Activated CD8-positive, alpha-beta memory T cell treated with anti-CD3 and anti-CD28 coated beads, Interleukin-2, amount 50 U/mL, for 48 hours (primary cell): ENCODE measurements around the gene TFCP2L1.

Experiments
- DNase-seq: peaks from one replicate; pipeline ENCODE4 v3.0.0-alpha.2; 2020

The TFCP2L1 gene

DNA sequence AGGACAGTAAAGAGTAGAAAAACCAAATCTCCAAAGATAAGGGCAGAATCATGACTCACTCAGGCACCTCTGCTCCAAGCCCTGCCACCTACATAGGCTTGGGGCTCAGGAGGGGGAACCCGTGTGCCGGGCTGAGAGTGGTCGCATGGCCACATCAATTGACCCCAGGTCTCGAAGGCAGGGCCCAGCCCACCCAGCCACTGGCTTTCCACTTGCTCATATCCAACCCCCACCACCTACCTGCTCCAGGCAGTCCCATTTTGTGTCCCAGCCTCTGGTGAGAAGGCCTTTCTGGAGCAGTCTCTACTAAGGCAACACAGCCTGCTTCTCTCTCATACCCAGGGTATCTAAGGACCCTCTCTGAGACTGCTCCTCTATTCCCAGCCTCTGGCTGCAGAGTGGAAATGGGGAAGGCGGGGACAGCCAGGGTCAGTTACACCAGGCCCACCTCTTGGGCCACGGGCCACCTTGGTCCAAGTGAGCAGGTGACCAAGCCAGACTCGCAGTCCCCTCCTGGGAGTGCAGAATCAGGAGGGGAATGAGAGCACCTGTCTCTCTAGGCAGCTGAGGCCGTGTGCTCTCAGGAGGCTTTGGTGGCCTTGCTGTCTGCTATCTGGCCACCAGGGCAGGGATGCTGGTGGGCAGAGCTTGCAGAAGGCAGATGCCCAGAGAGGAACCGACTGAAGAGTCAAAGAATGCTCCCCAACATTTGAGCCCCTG lies 20.8 kb downstream of the TFCP2L1 start:
- DNase-seq, result no peak

DNA sequence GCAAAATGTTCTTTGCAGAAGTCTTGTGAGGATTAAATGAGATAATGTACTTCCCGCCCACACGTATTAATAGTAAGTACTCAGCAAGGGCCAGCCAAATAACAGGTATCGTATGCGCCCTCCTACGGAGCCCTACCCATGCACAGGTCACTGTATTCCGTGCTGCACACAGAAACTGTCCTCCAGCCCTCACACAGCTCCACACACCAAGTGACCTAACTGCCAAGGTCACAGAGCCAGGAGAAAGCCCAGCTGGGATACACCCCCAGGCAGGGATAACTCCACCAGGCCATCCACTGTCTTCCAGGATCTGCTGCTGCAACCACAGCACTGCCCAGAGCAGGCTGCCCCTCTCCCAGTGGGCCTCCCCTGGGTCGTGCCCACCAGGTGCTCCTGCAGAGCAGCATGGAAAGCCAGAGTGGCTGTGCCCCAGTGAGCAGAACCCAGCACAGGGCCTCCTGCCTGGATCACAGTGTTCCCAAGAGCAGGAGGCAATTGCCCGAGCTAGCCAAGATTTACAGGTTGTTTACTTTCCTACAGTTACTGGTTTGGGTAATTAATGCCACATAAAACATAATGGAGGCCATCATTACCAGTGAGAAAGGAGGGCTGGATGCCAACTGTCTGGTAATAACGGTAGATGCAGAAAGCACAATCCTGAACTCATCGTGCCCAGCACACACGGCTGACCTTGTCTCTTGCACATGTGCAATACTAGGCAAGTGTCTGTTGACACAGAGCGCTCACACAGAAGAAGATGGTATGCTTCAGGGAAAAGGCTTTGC lies 24.4 kb downstream of the TFCP2L1 start:
- no peak for DNase-seq

DNA sequence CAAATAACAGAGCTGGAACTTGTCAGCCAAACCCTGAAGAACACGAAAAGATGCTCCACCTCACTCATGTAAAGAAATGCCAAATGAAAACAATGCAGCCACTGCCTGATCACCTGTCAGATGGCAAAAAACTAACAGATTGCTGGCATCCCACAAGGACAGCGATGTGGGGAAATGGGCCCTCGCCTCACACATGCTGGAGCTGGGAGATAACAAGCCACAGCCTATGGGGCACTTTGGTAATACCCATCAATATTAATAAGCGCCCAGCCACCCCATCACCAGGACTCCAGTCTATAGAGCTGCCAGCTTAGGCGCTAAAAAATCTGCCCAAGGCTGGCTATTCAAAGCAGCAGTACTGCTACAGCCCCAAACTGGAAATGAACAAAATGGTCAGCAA lies 27.0 kb downstream of the TFCP2L1 start:
- no peak for DNase-seq

DNA sequence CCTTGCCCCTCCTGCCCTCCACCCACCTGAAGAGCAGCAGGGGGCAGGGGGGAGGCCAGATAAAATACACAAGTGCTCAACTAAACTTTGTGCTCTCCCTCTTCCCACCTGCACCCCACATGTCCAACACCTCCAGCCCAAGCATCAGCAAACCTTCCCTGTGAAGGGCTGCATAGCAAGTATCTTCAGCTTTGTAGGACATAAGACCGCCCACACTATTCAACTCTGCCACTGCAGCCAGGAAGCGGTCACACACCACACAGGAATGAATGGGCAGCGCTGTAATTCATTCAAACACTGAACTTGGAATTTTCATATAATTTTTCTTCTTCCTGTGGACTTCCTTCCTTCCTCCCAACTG lies 27.5 kb downstream of the TFCP2L1 start:
- DNase-seq, result no peak

DNA sequence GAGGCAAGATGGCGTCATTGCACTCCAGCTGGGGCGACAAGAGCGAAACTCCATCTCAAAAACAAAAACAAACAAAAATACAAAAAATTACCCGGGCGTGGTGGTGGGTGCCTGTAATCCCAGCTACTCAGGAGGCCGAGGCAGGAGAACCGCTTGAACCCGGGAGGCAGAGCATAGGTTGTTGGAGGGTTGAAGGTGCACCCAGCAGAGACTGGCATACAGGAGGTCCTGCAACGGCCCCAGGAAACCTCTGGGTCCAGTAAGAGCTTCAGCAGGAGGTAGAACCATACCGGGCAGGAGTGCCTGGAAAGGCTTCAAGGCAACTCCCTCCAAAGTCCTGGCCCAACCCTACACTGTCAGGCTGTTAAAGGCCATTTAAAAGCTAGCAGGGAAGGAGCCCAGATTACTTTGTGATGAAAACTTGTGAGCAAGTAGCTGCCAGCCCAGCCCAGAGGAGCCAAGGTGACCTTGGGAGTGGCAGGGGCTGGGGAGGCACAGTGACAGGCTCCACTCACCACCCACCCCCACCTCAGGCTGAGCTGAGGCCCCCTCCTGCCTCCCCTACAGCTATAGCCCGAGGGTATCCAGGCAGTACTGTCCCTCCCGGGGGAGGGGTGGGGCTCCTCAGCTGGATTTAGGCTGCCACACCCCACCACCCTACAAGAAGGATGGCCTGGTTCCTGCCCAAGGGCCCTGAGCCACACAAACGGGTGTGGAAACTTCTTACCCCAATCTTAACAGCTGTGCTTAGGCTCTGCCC lies 28.1 kb downstream of the TFCP2L1 start:
- no peak for DNase-seq

DNA sequence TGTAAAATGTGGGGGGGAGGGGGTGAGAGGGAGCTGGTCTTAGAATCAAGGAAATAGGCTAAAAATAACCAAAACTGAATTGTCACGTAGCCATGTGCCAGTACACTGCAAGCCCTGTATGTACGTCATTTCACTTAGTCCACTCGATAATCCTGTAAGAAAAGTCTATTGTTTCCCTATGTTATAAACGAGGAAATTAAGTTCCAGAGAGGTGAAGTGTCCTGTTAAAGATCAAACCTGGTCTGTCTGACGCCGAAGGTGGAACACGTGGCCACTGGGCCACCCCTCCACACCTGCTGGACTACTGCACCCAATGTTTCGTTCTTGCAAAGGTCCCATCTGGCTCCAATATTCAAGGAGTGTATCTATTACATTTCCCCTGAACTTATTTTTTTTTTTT lies 29.6 kb downstream of the TFCP2L1 start:
- DNase-seq, result no peak

DNA sequence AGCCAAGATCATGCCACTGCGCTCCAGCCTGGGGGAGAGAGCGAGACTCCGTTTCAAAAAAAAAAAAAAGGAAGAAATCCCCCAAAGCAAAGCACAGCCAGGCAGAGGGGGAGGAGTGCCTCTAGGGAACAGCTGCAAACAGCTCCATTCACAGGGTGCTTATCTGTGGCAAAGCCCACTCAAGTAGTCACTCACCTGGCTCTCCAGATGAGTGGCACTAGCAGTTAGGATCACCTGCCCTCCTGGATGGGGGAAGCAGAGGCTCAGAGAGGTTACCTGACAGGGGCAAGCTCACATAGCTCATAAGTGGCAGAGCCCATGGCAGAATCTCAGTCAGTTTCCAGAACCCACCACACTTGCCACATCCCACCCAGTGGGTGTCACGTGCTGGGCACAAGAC lies 30.3 kb downstream of the TFCP2L1 start:
- DNase-seq, result no peak

GRCh38 chr2:121253674-121254240 lies 31.2 kb downstream of the TFCP2L1 start:
- DNase-seq, result no peak

DNA sequence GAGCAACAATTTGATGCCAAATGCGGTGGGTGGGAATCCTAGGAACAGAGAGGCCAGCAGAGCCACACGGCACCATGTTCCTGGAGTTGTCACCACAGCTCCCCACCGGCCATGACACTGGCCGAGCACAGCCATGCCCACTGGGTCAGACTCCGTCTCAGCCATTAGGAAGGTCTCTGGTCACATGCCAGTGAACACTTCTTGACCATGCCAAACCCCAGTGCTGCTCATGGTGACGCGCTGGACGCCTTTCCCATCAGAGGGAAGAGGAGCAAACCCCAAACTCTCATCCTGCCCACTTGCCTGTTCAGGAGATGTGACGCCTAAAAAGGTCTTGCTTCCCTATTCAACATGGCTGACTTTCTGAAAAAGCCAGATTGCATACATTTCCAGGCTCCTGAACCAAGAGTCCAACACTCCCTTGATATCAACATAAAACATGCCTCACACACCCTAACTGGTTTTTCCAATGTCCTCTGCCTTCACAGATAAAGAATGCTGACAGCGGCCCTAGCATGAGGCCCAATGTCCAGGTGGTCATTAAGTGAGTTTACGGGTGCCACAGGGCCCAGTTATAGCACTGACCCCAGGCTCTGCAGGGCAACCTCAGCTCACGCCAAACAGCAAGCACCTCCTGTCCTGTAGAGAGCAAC lies 31.9 kb downstream of the TFCP2L1 start:
- no peak for DNase-seq

DNA sequence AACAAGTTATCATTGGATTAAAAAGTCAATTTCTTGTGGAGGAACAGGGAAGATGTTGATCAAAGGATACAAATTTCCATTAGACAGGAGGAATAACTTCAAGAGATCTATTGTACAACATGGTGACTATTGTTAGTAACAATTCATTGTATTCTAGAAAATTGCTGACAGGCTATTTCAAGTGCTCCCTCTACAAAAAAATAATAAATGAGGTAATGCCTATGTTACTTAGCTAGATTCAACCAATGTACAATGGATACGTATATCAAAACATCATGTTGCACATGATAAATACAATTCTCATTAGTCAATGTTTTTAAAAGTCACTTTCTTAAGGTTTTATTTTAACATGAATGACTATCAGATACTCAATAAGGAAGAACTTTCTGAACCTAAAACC lies 33.5 kb downstream of the TFCP2L1 start:
- no peak for DNase-seq

GRCh38 chr2:121248766-121249343 lies 36.1 kb downstream of the TFCP2L1 start:
- no peak for DNase-seq

DNA sequence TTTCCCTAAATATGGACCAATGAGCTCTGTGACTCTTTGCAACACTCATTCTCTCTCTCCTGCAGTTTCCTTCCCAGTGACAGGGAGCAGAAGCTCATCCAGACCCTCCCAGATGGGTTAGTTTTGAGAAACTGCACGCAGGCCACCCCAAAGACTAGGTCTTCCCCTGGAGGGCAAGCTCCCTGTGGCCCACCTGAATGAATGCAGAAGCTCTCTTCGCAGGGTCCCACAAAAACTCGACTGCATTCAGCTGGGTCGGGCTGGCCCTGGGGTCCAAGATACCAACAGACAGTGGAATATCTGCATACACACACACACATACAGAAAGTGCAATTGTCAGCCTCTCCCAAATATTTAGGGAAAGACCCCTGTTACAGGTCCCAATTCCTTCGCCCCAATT lies 37.0 kb downstream of the TFCP2L1 start:
- no peak for DNase-seq

GRCh38 chr2:121247534-121247933 lies 37.5 kb downstream of the TFCP2L1 start:
- no peak for DNase-seq

GRCh38 chr2:121246704-121247255 lies 38.2 kb downstream of the TFCP2L1 start:
- no peak for DNase-seq

DNA sequence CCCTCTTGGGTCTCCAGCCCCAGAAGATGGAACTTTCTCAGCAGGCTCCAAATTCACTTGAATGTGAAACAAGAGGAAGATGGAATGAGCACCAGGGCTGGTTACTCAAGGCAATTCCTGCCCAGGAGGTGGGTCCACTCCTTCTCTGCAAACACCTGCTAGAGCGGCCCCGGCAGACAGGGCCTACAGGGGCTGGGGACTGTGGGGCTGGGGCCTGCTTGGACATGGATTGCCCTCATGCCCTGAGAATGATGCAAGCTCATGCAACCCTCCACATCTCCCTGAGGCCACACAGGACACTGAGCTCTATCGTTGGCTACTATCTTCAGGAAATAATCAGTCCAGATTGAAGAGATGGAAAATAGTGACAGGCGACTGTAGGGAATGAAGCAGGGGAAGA lies 39.1 kb downstream of the TFCP2L1 start:
- DNase-seq, result no peak

DNA sequence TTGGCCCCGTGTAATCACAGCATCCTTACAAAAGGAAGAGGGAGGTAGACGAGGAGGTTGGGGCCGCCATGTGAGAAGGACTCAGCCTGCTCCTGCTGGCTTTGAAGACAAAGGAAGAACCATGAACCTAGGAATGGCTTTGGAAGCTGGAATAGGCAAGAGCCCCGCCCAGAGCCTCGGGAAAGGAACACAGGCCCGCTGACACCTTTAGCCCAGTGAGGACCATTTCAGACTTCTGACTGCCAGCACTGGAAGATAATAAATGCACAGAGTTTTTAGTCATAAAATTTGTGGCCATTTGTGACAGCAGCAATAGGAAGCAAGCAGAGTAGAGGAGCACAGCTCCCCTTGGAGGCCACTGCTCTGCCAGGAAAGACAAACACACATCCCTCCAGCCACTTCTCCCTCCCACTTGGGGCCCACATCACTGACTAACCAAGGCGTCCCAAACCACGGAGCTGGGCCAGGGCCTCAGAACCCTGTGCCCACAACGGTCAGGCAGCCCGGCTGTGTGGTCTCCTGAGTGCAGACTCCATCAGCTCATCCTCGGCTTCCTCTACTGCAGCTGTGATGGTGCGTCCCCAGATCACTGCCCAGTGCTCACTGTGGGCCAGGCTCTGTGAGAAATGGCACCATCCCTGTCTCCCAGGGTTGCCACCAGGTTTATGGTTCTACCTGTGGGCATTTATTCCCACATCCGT lies 39.7 kb downstream of the TFCP2L1 start:
- DNase-seq, result no peak

GRCh38 chr2:121244616-121245015 lies 40.4 kb downstream of the TFCP2L1 start:
- DNase-seq, result no peak

- no peak for DNase-seq
These were observed 41.1 kb downstream of the TFCP2L1 start for GRCh38 chr2:121243821-121244460.

DNA sequence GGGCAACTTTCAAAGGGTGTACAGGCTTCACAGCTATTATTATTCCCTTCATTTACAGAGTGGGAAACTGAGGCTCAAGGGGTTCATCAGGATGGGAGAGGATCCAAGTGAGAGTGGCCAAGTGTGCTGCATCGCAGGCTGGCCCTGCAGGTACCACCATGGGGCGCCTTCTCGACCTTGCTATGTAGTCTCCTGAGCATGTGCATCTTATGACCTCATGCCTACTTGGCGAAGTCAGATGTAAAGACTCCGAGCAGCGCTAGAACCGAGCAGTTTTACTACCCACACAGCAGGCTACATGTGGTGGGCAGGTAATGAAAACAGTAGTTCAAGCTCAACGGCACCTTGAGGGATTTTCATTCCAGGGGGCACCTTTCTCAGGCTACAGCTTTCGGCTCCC lies 42.0 kb downstream of the TFCP2L1 start:
- no peak for DNase-seq

DNA sequence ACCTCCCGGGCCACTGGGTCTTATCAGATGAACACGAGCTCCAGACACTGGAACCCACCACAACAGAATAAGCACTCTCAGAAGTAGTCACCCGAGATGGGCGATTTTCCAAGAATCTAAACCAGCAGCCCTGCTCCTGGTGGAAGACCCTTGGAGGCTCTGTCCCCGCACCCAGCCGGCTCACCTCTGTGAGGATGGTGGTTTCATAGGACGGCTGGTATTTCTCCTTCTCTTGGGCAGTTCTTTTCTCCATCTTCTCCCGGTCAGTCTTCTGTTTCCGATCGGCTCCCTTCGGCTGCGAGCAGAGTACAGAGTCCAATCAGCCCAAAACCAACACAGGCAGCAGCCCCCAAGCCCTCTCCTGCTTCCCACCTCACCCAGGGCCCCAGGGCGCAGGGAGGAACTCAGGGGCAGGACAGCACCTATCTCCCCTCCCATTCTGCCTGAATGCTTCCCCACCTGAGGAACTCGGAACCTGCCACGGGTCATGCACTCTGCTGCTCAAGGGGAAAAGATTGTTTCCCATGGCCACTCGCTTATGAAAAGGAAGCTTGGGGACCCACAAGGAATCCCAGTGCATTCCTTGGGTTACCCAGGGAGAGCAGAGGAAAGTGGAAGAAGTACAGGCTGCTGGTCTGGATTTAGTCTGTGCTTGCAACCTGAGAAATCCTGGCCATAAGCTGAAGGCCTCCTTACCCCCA lies 42.7 kb downstream of the TFCP2L1 start:
- DNase-seq, result no peak
